Liver (tissue), 9 donors: ENCODE data around the gene CFAP90. TPM values are rescaled to one million over a fixed set of nuclear protein-coding genes. Genes with fewer than 3 reads are reported as not detected.

ENCODE experiments used
- DNase-seq: peaks from one replicate; pipeline ENCODE4 v3.0.0-alpha.2; 2017; ENCODE audit warnings: low spot score
- H3K27ac ChIP-seq, 2 donors: one replicate each; pipeline ENCODE4 v1.7.0; 2013; ENCODE audit warnings: inconsistent platforms in 2 of 2, low read length in 2 of 2, control low read depth in 1 of 2, low read depth in 1 of 2, mild to moderate bottlenecking in 1 of 2
- H3K27me3 ChIP-seq, 4 donors: one replicate each; pipeline versions ENCODE4 v1.6.1 to v1.7.0; 2013; ENCODE audit warnings: low read length in 3 of 4, inconsistent platforms in 1 of 4, mild to moderate bottlenecking in 1 of 4, moderate library complexity in 1 of 4; ENCODE audit not compliant: control insufficient read depth in 4 of 4, insufficient read depth in 4 of 4
- H3K36me3 ChIP-seq, 4 donors: one replicate each; pipeline versions ENCODE4 v1.6.1 to v1.7.0; 2013; ENCODE audit warnings: low read length in 3 of 4, mild to moderate bottlenecking in 3 of 4, low read depth in 1 of 4, moderate library complexity in 1 of 4; ENCODE audit not compliant: control insufficient read depth in 4 of 4, insufficient read depth in 3 of 4
- H3K4me1 ChIP-seq, 4 donors: one replicate each; pipeline versions ENCODE4 v1.6.1 to v1.7.0; 2013; ENCODE audit warnings: low read length in 3 of 4, mild to moderate bottlenecking in 3 of 4, moderate library complexity in 1 of 4; ENCODE audit not compliant: control insufficient read depth in 4 of 4, insufficient read depth in 4 of 4
- H3K4me3 ChIP-seq, 3 donors: one replicate each; pipeline versions ENCODE4 v1.6.1 to v1.7.0; 2013; ENCODE audit warnings: low read length in 3 of 3, control low read depth in 1 of 3, low read depth in 1 of 3, mild to moderate bottlenecking in 1 of 3
- H3K9ac ChIP-seq, 2 donors: one replicate each; pipeline ENCODE4 v1.7.0; 2013; ENCODE audit warnings: low read length in 2 of 2, mild to moderate bottlenecking in 2 of 2, moderate library complexity in 2 of 2, control low read depth in 1 of 2, low read depth in 1 of 2
- H3K9me3 ChIP-seq, 4 donors: one replicate each; pipeline versions ENCODE4 v1.6.1 to v1.7.0; 2013; ENCODE audit warnings: low read length in 3 of 4; ENCODE audit not compliant: control insufficient read depth in 4 of 4
- ATF3 ChIP-seq: IDR thresholded peaks from 2 replicates; pipeline ENCODE4 v1.6.1; 2016; ENCODE audit warnings: antibody characterized with exemption
- CTCF ChIP-seq: fragments of 150-350 bp; IDR thresholded peaks from 2 replicates; pipeline ENCODE4 v1.5.1; 2017; ENCODE audit warnings: improper control_type of control experiment, low read depth, low read length; ENCODE audit not compliant: missing input control
- EGR1 ChIP-seq, 2 donors: IDR thresholded peaks; 2 replicates each; pipeline ENCODE4 v1.6.1; 2016 to 2018; ENCODE audit warnings: antibody characterized with exemption in 2 of 2, low read depth in 2 of 2
- FOXA1 ChIP-seq: IDR thresholded peaks from 2 replicates; pipeline ENCODE4 v1.6.1; 2016; ENCODE audit warnings: antibody characterized with exemption
- FOXA2 ChIP-seq: IDR thresholded peaks from 2 replicates; pipeline ENCODE4 v1.6.1; 2016; ENCODE audit warnings: antibody characterized with exemption
- GABPA ChIP-seq, 2 donors: IDR thresholded peaks in 1 of 2; conservative IDR thresholded peaks in 1 of 2; 2 replicates each; pipeline ENCODE4 v1.6.1; 2016; ENCODE audit warnings: antibody characterized with exemption in 2 of 2, mild to moderate bottlenecking in 1 of 2, moderate library complexity in 1 of 2
- HNF4A ChIP-seq, 2 donors: conservative IDR thresholded peaks; 2 replicates each; pipeline ENCODE4 v1.6.1; 2016; ENCODE audit warnings: antibody characterized with exemption in 2 of 2, mild to moderate bottlenecking in 2 of 2
- HNF4G ChIP-seq: IDR thresholded peaks from 2 replicates; pipeline ENCODE4 v1.6.1; 2016; ENCODE audit warnings: antibody characterized with exemption
- JUND ChIP-seq, 2 donors: IDR thresholded peaks; 2 replicates each; pipeline ENCODE4 v1.6.1; 2016; ENCODE audit warnings: antibody characterized with exemption in 2 of 2
- MAX ChIP-seq: IDR thresholded peaks from 2 replicates; pipeline ENCODE4 v1.6.1; 2016; ENCODE audit warnings: antibody characterized with exemption
- NR2F2 ChIP-seq: IDR thresholded peaks from 2 replicates; pipeline ENCODE4 v1.6.1; 2016; ENCODE audit warnings: antibody characterized with exemption
- RAD21 ChIP-seq, 2 donors: IDR thresholded peaks; 2 replicates each; pipeline ENCODE4 v1.6.1; 2016; ENCODE audit warnings: antibody characterized with exemption in 2 of 2, mild to moderate bottlenecking in 2 of 2
- REST ChIP-seq: IDR thresholded peaks from 2 replicates; pipeline ENCODE4 v1.6.1; 2016; ENCODE audit warnings: antibody characterized with exemption, mild to moderate bottlenecking
- RXRA ChIP-seq, 2 donors: IDR thresholded peaks; 2 replicates each; pipeline ENCODE4 v1.6.1; 2017 to 2018; ENCODE audit warnings: antibody characterized with exemption in 2 of 2, mild to moderate bottlenecking in 1 of 2
- SP1 ChIP-seq: IDR thresholded peaks from 2 replicates; pipeline ENCODE4 v1.6.1; 2018; ENCODE audit warnings: antibody characterized with exemption, mild to moderate bottlenecking
- TAF1 ChIP-seq: conservative IDR thresholded peaks from 2 replicates; pipeline ENCODE4 v1.6.1; 2016; ENCODE audit warnings: antibody characterized with exemption, mild to moderate bottlenecking
- YY1 ChIP-seq: IDR thresholded peaks from 2 replicates; pipeline ENCODE4 v1.6.1; 2016; ENCODE audit warnings: antibody characterized with exemption, mild to moderate bottlenecking
- ZBTB33 ChIP-seq: IDR thresholded peaks from 2 replicates; pipeline ENCODE4 v1.6.1; 2016; ENCODE audit warnings: antibody characterized with exemption
- WGBS: extraction: QIAGEN DNeasy Blood & Tissue Kit; methylation state at CpG from one replicate; pipeline ENCODE4 v1.1.7; 2013; 5-methylcytosine and 5-hydroxymethylcytosine counted together
- polyA plus RNA-seq, 2 donors: library from polyadenylated mRNA; stranded (reverse) in 1 of 2; unstranded in 1 of 2; fragments of 200-250 nt in 1 of 2; fragments of >200 nt in 1 of 2; fragmentation: Nextera tagmentation in 1 of 2; extraction: Ambion mirVana in 1 of 2; gene quantifications; one replicate each; pipeline versions ENCODE4 v1.2.1 to v1.2.3, GENCODE V29; 2013 to 2015
- total RNA-seq, 2 donors: library from RNA; depleted of rRNA; stranded (reverse); fragments of >200 nt; gene quantifications; one replicate each; pipeline ENCODE4 v1.2.3, GENCODE V29; 2014
- donor health status: healthy.
- donor health status: healthy.
- donor health status: healthy.
- donor health status: healthy.
- donor health status: healthy.

The CFAP90 gene
- total and polyA plus RNA-seq, 4 donors = 0.42 to 1.0 (median 0.59) TPM

GRCh38 chr5:7851240-7851592, 283 bp upstream of the CFAP90 start:
- 31% methylated on average over 16 of the region's 16 CpGs for WGBS
- no peak for TF ChIP-seq JUND (IDR thresholded peaks at IDR 0.05)

GRCh38 chr5:7849681-7850394, 1.1 kb downstream of the CFAP90 start:
- peak overlapping the region in 1 of 3 donors; percentile 67 for H3K4me3 ChIP-seq
- no peaks in the 10 kb centered on the region for H3K27me3 ChIP-seq
- no peaks in the 10 kb centered on the region for H3K36me3 ChIP-seq
- H3K4me1 ChIP-seq = peaks cover 4 to 21% (median 16%) of the 10 kb centered on the region in 4 donors
- DNase-seq = no peak
- no peak overlapping the region for H3K9ac ChIP-seq
- H3K27ac ChIP-seq = no peak overlapping the region
- WGBS = 30% methylated on average over 44 of the region's 44 CpGs
- TF ChIP-seq FOXA2 (no peak), REST (no peak), HNF4G (no peak), HNF4A (conservative IDR thresholded peaks at IDR 0.05) (no peak), YY1 (no peak), ATF3 (no peak), MAX (no peak), NR2F2 (no peak), RAD21 (IDR thresholded peaks at IDR 0.05) (no peak), ZBTB33 (no peak), GABPA (IDR thresholded peaks at IDR 0.05 in 1 of 2, conservative IDR thresholded peaks at IDR 0.05 in 1 of 2) (no peak), TAF1 (no peak), EGR1 (IDR thresholded peaks at IDR 0.05; ENCODE audit: low read depth in 2 of 2) (no peak), SP1 (no peak), CTCF (no peak), FOXA1 (no peak), JUND (IDR thresholded peaks at IDR 0.05) (no peak), RXRA (IDR thresholded peaks at IDR 0.05) (no peak)
- H3K9me3 ChIP-seq = no peaks in the 10 kb centered on the region

More at GRCh38 chr5:7851240-7851592, 283 bp upstream of the CFAP90 start:
- Histone ChIP-seq H3K36me3 (no peaks in the 10 kb centered on the region), H3K9me3 (no peaks in the 10 kb centered on the region), H3K4me3 (peak overlapping the region; percentile 26 to 67 (median 35)), H3K9ac (no peak overlapping the region), H3K4me1 (peaks cover 4 to 21% (median 16%) of the 10 kb centered on the region in 4 donors), H3K27ac (peak overlapping the region; percentile 5 to 10), H3K27me3 (no peaks in the 10 kb centered on the region)
- DNase-seq = no peak
